ENCODE data around the gene ATP6V1A. TPM values are rescaled to one million over a fixed set of nuclear protein-coding genes. Genes with fewer than 3 reads are reported as not detected.
A peak's percentile ranks its signal among the peaks of the same experiment; 100 is the strongest.

Gene ATP6V1A
- total RNA-seq, 1 donor from 2014 or later = 123 TPM

DNA sequence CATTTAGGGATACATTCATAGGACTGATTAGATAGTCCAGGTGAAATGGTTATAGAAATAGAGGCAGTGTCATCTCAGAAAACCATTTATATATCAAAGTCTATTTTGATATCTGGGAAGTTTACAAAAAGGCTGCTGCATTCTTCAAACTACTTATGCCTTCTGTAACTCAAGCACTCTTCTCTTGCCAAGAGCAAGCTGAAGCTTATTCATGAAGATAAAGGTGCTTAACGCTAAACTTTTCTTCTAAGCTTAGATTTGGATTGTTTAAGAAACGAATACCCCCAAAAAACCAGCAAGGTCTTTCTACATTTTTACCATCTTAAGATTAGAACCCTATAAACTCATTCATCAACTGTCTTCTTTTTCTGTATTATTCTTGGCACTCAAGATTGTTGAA lies 27.1 kb upstream of the ATP6V1A start:
- Mint-ChIP-seq H3K27me3 (ENCODE audit: low read depth, unreplicated experiment) (no peaks in the 10 kb centered on the region), H3K36me3 (ENCODE audit: low read depth, unreplicated experiment) (peaks cover 13% of the 10 kb centered on the region), H3K9me3 (ENCODE audit: unreplicated experiment) (no peaks in the 10 kb centered on the region), H3K4me3 (ENCODE audit: unreplicated experiment) (no peak overlapping the region), H3K27ac (ENCODE audit: unreplicated experiment) (no peak overlapping the region), H3K4me1 (ENCODE audit: low read depth, unreplicated experiment) (peaks cover 10% of the 10 kb centered on the region)
- peak; percentile 60 for FAIRE-seq
- Histone ChIP-seq H3K9ac (ENCODE audit: low read length) (no peak overlapping the region), H3K4me1 (ENCODE audit: insufficient read depth, low read length) (no peaks in the 10 kb centered on the region), H2AFZ (ENCODE audit: low read depth, low read length) (no peak overlapping the region), H3K79me2 (ENCODE audit: insufficient read depth, low read length) (peaks cover 20% of the 10 kb centered on the region), H3K4me2 (ENCODE audit: low read length) (no peak overlapping the region), H3K4me3 (ENCODE audit: insufficient read depth, low read depth, low read length) (no peak overlapping the region), H3K27ac (ENCODE audit: low read depth, low read length) (no peak overlapping the region), H4K20me1 (ENCODE audit: insufficient read depth, low read length) (peaks cover 21% of the 10 kb centered on the region), H3K36me3 (ENCODE audit: insufficient read depth, low read length) (peaks cover 29% of the 10 kb centered on the region), H3K27me3 (ENCODE audit: insufficient read depth, low read length) (no peaks in the 10 kb centered on the region), H3K9me3 (ENCODE audit: insufficient read depth, low read depth, low read length) (no peaks in the 10 kb centered on the region)
- TF ChIP-seq EZH2 (IDR thresholded peaks at IDR 0.05; ENCODE audit: insufficient read depth, low read length) = no peak
- TF ChIP-seq, protein P1, sequence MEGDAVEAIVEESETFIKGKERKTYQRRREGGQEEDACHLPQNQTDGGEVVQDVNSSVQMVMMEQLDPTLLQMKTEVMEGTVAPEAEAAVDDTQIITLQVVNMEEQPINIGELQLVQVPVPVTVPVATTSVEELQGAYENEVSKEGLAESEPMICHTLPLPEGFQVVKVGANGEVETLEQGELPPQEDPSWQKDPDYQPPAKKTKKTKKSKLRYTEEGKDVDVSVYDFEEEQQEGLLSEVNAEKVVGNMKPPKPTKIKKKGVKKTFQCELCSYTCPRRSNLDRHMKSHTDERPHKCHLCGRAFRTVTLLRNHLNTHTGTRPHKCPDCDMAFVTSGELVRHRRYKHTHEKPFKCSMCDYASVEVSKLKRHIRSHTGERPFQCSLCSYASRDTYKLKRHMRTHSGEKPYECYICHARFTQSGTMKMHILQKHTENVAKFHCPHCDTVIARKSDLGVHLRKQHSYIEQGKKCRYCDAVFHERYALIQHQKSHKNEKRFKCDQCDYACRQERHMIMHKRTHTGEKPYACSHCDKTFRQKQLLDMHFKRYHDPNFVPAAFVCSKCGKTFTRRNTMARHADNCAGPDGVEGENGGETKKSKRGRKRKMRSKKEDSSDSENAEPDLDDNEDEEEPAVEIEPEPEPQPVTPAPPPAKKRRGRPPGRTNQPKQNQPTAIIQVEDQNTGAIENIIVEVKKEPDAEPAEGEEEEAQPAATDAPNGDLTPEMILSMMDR (IDR thresholded peaks at IDR 0.05; ENCODE audit: insufficient read depth, low read depth, low read length) = no peak
- no peak for DNase-seq (ENCODE audit: low read depth)

DNA sequence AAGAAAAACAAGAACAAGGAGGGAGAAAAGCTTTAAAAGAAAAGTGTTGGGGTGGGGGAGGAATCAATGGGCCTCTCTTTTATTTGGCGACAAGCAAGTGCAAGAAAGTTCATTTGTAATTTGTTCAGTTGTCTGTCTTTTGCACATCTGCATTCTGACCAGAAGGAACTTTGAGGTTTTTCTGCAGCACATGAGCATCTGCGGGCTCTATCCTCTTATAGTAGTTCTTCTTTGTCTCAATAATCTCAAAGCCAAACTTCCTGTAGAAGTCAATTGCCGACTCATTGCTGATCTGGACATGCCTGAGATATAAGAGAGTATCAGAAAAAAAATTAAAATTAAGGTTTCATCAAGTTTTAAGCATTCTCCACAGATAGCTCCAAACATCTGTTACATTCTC lies 25.2 kb upstream of the ATP6V1A start:
- peaks cover 37% of the 10 kb centered on the region for H3K79me2 ChIP-seq (ENCODE audit: insufficient read depth, low read length)
- peaks cover 11% of the 10 kb centered on the region for H3K4me1 Mint-ChIP-seq (ENCODE audit: low read depth, unreplicated experiment)
- no peak overlapping the region for H2AFZ ChIP-seq (ENCODE audit: low read depth, low read length)
- H3K9ac ChIP-seq (ENCODE audit: low read length) = no peak overlapping the region
- H3K27me3 Mint-ChIP-seq (ENCODE audit: low read depth, unreplicated experiment) = no peaks in the 10 kb centered on the region
- H3K4me3 Mint-ChIP-seq (ENCODE audit: unreplicated experiment) = peak overlapping the region; percentile 6
- no peaks in the 10 kb centered on the region for H3K9me3 Mint-ChIP-seq (ENCODE audit: unreplicated experiment)
- no peak overlapping the region for H3K4me2 ChIP-seq (ENCODE audit: low read length)
- no peaks in the 10 kb centered on the region for H3K4me1 ChIP-seq (ENCODE audit: insufficient read depth, low read length)
- no peak overlapping the region for H3K4me3 ChIP-seq (ENCODE audit: insufficient read depth, low read depth, low read length)
- no peak for TF ChIP-seq EZH2 (IDR thresholded peaks at IDR 0.05; ENCODE audit: insufficient read depth, low read length)
- TF ChIP-seq, protein P1 (IDR thresholded peaks at IDR 0.05; ENCODE audit: insufficient read depth, low read depth, low read length) = no peak
- peaks cover 12% of the 10 kb centered on the region for H3K36me3 Mint-ChIP-seq (ENCODE audit: low read depth, unreplicated experiment)
- no peak for DNase-seq (ENCODE audit: low read depth)
- H3K9me3 ChIP-seq (ENCODE audit: insufficient read depth, low read depth, low read length) = no peaks in the 10 kb centered on the region
- H3K27me3 ChIP-seq (ENCODE audit: insufficient read depth, low read length) = no peaks in the 10 kb centered on the region
- peaks cover 25% of the 10 kb centered on the region for H4K20me1 ChIP-seq (ENCODE audit: insufficient read depth, low read length)
- H3K36me3 ChIP-seq (ENCODE audit: insufficient read depth, low read length) = peaks cover 29% of the 10 kb centered on the region
- no peak overlapping the region for H3K27ac ChIP-seq (ENCODE audit: low read depth, low read length)
- no peak for FAIRE-seq
- no peak overlapping the region for H3K27ac Mint-ChIP-seq (ENCODE audit: unreplicated experiment)

DNA sequence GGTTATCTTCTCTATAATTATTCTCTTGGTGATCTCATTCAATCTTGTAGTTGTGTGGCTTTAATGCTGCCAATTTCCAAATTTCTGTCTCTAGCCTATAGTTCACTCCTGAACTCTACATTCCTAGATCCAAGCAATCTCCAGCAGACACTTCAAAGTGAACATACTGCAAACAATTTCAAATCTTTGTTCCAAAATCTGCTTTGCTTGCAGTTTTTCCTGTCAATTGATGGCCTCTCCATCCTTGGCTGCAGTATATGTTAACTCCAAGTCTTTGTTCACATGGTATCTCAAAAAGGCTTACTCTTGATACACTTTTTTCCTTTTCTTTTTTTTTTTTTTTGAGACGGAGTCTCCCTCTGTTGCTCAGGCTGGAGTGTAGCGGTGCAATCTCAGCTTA lies 18.2 kb upstream of the ATP6V1A start:
- Histone ChIP-seq H2AFZ (ENCODE audit: low read depth, low read length) (no peak overlapping the region), H3K4me2 (ENCODE audit: low read length) (no peak overlapping the region), H3K4me1 (ENCODE audit: insufficient read depth, low read length) (no peaks in the 10 kb centered on the region), H3K27ac (ENCODE audit: low read depth, low read length) (no peak overlapping the region), H4K20me1 (ENCODE audit: insufficient read depth, low read length) (peaks cover 56% of the 10 kb centered on the region), H3K4me3 (ENCODE audit: insufficient read depth, low read depth, low read length) (no peak overlapping the region), H3K9ac (ENCODE audit: low read length) (no peak overlapping the region), H3K27me3 (ENCODE audit: insufficient read depth, low read length) (no peaks in the 10 kb centered on the region), H3K9me3 (ENCODE audit: insufficient read depth, low read depth, low read length) (no peaks in the 10 kb centered on the region), H3K79me2 (ENCODE audit: insufficient read depth, low read length) (peaks cover 99% of the 10 kb centered on the region), H3K36me3 (ENCODE audit: insufficient read depth, low read length) (no peaks in the 10 kb centered on the region)
- Mint-ChIP-seq H3K4me1 (ENCODE audit: low read depth, unreplicated experiment) (peaks cover 3% of the 10 kb centered on the region), H3K36me3 (ENCODE audit: low read depth, unreplicated experiment) (peaks cover 3% of the 10 kb centered on the region), H3K4me3 (ENCODE audit: unreplicated experiment) (no peak overlapping the region), H3K9me3 (ENCODE audit: unreplicated experiment) (no peaks in the 10 kb centered on the region), H3K27ac (ENCODE audit: unreplicated experiment) (no peak overlapping the region), H3K27me3 (ENCODE audit: low read depth, unreplicated experiment) (no peaks in the 10 kb centered on the region)
- DNase-seq (ENCODE audit: low read depth) = no peak
- peak; percentile 50 for FAIRE-seq
- TF ChIP-seq EZH2 (IDR thresholded peaks at IDR 0.05; ENCODE audit: insufficient read depth, low read length) = no peak

Data from astrocyte (in vitro differentiated cells and primary cell).